AG09309 (cell line): ENCODE results near the gene FRY.

Experiments used
- DNase-seq: peaks from one replicate; pipeline ENCODE4 v3.0.0-alpha.2; 2010; ENCODE audit warnings: low read depth
- H3K4me3 ChIP-seq: 2 replicates; pipeline ENCODE4 v1.5.1; 2011; ENCODE audit warnings: mild to moderate bottlenecking, low read depth, low read length, moderate library complexity; ENCODE audit not compliant: control insufficient read depth
- TF ChIP-seq, protein P1 (sequence below): IDR thresholded peaks from 2 replicates; pipeline ENCODE4 v1.5.1; 2011; ENCODE audit warnings: mild to moderate bottlenecking, low read depth, low read length, inconsistent platforms; ENCODE audit not compliant: insufficient read depth, control insufficient read depth; ENCODE audit errors: missing control alignments

FRY gene

GRCh38 chr13:32139251-32139650 lies 107.7 kb downstream of the FRY start:
- TF ChIP-seq, protein P1, sequence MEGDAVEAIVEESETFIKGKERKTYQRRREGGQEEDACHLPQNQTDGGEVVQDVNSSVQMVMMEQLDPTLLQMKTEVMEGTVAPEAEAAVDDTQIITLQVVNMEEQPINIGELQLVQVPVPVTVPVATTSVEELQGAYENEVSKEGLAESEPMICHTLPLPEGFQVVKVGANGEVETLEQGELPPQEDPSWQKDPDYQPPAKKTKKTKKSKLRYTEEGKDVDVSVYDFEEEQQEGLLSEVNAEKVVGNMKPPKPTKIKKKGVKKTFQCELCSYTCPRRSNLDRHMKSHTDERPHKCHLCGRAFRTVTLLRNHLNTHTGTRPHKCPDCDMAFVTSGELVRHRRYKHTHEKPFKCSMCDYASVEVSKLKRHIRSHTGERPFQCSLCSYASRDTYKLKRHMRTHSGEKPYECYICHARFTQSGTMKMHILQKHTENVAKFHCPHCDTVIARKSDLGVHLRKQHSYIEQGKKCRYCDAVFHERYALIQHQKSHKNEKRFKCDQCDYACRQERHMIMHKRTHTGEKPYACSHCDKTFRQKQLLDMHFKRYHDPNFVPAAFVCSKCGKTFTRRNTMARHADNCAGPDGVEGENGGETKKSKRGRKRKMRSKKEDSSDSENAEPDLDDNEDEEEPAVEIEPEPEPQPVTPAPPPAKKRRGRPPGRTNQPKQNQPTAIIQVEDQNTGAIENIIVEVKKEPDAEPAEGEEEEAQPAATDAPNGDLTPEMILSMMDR, result no peak
- no peak overlapping the region for H3K4me3 ChIP-seq
- DNase-seq, result no peak

GRCh38 chr13:32140109-32140508 lies 108.5 kb downstream of the FRY start:
- TF ChIP-seq, protein P1, result no peak
- H3K4me3 ChIP-seq, result no peak overlapping the region
- DNase-seq, result no peak

GRCh38 chr13:32141462-32141861 lies 109.9 kb downstream of the FRY start:
- TF ChIP-seq, protein P1, result no peak
- no peak overlapping the region for H3K4me3 ChIP-seq
- DNase-seq, result no peak

DNA sequence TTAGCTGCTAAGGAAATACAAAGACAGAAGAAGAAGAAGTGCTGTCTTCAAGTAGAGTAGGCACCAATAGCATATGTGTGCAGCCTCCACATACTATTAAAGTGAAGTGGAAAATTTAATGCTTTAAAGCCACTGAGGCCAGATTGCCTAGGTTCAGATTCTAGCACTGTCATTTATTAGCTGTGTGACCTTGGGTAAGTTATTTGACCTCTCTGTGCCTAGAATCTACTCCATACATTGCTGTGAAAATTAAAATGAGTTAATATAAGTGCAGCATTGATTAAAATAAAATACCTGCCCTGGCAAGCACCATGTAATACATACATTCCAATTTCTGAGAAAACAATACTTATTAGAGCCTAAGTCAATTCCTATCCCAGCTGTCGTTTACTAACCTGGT lies 110.5 kb downstream of the FRY start:
- TF ChIP-seq, protein P1, result no peak
- H3K4me3 ChIP-seq, result no peak overlapping the region
- DNase-seq, result no peak

DNA sequence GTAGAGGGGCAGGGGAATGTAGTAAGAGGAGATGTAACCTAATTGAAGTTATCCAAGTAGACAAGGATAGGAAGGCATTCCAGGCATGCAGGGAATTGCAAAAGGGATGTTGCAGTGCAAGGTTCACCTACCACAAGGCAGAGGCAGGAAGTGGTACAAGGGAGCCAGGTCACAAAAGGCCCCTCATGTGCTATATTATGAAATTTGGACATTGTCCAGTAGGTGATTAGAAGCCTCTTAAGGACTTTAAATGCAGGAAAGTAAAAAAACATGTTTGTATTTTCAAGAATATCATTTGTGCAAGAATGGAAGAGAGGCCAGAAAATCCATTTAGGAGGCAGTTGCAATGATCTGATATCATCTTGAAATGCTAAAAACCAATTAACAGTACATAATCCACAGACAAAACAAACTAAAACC lies 111.4 kb downstream of the FRY start:
- no peak overlapping the region for H3K4me3 ChIP-seq
- TF ChIP-seq, protein P1, result no peak
- peak; percentile 55 for DNase-seq

DNA sequence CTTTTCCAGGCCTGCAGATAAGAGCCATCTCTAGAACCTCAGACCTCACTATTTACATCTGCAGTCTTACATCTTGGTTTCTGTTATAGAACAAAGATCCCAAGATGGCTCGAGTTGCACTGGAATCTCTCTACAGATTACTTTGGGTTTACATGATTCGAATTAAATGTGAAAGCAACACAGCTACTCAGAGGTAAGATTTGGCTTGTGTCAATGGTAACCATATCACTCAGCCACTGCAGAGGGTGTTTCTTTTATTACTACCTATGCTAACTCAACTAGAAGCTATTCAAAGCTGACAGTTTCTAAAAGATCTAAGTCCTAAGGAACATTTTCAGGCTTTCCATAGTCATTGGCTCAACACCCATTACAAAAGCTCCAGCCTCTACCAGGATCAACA lies 115.6 kb downstream of the FRY start:
- H3K4me3 ChIP-seq, result no peak overlapping the region
- TF ChIP-seq, protein P1, result no peak
- no peak for DNase-seq

DNA sequence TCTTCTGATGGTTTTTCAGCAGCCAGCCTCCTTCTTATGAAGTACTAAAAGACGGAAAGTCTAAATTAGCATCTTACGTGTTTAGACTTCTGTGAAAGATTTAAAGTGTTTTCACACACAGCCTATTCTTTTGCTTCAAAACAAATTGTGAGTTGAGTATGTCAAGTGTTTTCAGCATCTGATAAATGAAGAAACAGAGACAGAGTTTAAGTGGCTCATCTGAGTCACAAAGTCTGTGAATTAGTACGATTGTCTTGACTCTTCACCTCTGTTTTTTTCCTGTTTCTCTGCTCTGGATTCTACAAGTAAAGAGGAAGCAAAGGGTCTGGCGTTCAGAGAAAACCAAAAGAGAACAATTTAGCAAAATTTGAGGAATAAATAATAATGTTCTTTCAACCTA lies 116.4 kb downstream of the FRY start:
- no peak overlapping the region for H3K4me3 ChIP-seq
- TF ChIP-seq, protein P1, result no peak
- no peak for DNase-seq
